ENCODE data around the gene PACSIN3. TPM values are rescaled to one million over a fixed set of nuclear protein-coding genes. Genes with fewer than 3 reads are reported as not detected.

The PACSIN3 gene
- total and polyA plus RNA-seq, 2 of the 13 experiments (the other 11 are each of a cell fraction or from before 2014, with no cell fraction given): 47.9 to 93.3 TPM

DNA sequence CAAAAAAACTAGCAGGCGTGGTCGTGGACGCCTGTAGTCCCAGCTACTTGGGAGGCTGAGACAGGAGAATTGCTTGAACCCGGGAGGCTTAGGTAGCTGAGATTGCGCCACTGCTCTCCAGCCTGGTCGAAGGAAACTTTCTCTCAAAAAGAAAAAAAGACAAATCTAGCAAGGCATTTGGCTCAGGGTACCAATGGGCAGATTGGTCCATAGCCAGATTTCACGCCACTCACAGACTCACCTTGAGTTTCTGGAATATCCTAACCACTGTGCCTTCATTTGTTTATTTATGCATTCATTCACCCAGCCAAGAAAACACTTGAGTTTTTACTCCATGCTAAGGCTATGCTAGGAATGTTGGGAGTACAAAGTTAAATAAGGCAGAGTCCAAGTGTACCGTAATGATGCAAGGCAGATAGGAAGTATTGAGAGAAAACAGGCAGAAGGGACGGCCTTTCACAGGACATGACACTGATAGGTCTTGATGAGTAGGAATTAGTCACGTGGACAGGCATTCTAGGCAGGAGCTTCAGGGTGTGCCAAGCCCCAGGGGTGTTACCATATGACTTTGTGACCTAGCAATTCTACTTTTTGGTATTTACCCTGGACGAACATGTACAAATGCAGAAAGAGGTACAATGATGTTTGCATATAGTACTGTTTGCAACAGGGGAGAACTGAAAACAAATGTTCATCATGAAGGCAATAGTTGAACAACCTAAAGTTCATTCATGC is 3.0 kb upstream of the PACSIN3 start (continued):
- no peak for TF ChIP-seq STAG1 (CRISPR knock-in tag; IDR thresholded peaks at IDR 0.05)
- TF ChIP-seq, protein P1, sequence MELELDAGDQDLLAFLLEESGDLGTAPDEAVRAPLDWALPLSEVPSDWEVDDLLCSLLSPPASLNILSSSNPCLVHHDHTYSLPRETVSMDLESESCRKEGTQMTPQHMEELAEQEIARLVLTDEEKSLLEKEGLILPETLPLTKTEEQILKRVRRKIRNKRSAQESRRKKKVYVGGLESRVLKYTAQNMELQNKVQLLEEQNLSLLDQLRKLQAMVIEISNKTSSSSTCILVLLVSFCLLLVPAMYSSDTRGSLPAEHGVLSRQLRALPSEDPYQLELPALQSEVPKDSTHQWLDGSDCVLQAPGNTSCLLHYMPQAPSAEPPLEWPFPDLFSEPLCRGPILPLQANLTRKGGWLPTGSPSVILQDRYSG (CRISPR knock-in tag; IDR thresholded peaks at IDR 0.05): no peak
- TF ChIP-seq ZBTB7A (CRISPR knock-in tag; IDR thresholded peaks at IDR 0.05): no peak
- no peak for TF ChIP-seq ZNF672 (CRISPR knock-in tag; IDR thresholded peaks at IDR 0.05)
- no peak for TF ChIP-seq ZNF143 (CRISPR knock-in tag; IDR thresholded peaks at IDR 0.05)
- TF ChIP-seq, protein P2, sequence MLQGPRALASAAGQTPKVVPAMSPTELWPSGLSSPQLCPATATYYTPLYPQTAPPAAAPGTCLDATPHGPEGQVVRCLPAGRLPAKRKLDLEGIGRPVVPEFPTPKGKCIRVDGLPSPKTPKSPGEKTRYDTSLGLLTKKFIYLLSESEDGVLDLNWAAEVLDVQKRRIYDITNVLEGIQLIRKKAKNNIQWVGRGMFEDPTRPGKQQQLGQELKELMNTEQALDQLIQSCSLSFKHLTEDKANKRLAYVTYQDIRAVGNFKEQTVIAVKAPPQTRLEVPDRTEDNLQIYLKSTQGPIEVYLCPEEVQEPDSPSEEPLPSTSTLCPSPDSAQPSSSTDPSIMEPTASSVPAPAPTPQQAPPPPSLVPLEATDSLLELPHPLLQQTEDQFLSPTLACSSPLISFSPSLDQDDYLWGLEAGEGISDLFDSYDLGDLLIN (CRISPR knock-in tag; IDR thresholded peaks at IDR 0.05; ENCODE audit: borderline replicate concordance): no peak
- TF ChIP-seq, protein P3, sequence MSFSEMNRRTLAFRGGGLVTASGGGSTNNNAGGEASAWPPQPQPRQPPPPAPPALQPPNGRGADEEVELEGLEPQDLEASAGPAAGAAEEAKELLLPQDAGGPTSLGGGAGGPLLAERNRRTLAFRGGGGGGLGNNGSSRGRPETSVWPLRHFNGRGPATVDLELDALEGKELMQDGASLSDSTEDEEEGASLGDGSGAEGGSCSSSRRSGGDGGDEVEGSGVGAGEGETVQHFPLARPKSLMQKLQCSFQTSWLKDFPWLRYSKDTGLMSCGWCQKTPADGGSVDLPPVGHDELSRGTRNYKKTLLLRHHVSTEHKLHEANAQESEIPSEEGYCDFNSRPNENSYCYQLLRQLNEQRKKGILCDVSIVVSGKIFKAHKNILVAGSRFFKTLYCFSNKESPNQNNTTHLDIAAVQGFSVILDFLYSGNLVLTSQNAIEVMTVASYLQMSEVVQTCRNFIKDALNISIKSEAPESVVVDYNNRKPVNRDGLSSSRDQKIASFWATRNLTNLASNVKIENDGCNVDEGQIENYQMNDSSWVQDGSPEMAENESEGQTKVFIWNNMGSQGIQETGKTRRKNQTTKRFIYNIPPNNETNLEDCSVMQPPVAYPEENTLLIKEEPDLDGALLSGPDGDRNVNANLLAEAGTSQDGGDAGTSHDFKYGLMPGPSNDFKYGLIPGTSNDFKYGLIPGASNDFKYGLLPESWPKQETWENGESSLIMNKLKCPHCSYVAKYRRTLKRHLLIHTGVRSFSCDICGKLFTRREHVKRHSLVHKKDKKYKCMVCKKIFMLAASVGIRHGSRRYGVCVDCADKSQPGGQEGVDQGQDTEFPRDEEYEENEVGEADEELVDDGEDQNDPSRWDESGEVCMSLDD (CRISPR knock-in tag; IDR thresholded peaks at IDR 0.05; ENCODE audit: borderline replicate concordance): no peak
- peak; percentile 58; the same call in 1 of the 2 replicates for TF ChIP-seq SIN3A (IDR thresholded peaks at IDR 0.05; ENCODE audit: borderline replicate concordance, low read depth, low read length)
- TF ChIP-seq ZNF775 (CRISPR knock-in tag; IDR thresholded peaks at IDR 0.05; ENCODE audit: borderline replicate concordance): no peak
- no peak for TF ChIP-seq TEAD2 (CRISPR knock-in tag; IDR thresholded peaks at IDR 0.05)
- no peak for TF ChIP-seq CTCF (CRISPR knock-in tag; IDR thresholded peaks at IDR 0.05)
- TF ChIP-seq, protein P4, sequence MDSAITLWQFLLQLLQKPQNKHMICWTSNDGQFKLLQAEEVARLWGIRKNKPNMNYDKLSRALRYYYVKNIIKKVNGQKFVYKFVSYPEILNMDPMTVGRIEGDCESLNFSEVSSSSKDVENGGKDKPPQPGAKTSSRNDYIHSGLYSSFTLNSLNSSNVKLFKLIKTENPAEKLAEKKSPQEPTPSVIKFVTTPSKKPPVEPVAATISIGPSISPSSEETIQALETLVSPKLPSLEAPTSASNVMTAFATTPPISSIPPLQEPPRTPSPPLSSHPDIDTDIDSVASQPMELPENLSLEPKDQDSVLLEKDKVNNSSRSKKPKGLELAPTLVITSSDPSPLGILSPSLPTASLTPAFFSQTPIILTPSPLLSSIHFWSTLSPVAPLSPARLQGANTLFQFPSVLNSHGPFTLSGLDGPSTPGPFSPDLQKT (CRISPR knock-in tag; IDR thresholded peaks at IDR 0.05; ENCODE audit: borderline replicate concordance): no peak
- TF ChIP-seq, protein P5, sequence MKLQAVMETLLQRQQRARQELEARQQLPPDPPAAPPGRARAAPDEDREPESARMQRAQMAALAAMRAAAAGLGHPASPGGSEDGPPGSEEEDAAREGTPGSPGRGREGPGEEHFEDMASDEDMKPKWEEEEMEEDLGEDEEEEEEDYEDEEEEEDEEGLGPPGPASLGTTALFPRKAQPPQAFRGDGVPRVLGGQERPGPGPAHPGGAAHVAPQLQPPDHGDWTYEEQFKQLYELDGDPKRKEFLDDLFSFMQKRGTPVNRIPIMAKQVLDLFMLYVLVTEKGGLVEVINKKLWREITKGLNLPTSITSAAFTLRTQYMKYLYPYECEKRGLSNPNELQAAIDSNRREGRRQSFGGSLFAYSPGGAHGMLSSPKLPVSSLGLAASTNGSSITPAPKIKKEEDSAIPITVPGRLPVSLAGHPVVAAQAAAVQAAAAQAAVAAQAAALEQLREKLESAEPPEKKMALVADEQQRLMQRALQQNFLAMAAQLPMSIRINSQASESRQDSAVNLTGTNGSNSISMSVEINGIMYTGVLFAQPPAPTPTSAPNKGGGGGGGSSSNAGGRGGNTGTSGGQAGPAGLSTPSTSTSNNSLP (IDR thresholded peaks at IDR 0.05; ENCODE audit: low read depth, low read length): peak; percentile 90
- 0 out of 2 replicates have a peak, but pooled peaks have one; percentile 25 for TF ChIP-seq ZMAT3 (CRISPR knock-in tag; conservative IDR thresholded peaks at IDR 0.05)
- no peak for TF ChIP-seq ZNF44 (CRISPR knock-in tag; IDR thresholded peaks at IDR 0.05)
- no peak for TF ChIP-seq ZNF616 (CRISPR knock-in tag; IDR thresholded peaks at IDR 0.05; ENCODE audit: low read depth)
- TF ChIP-seq ELF3 (CRISPR knock-in tag; IDR thresholded peaks at IDR 0.05): peak; percentile 86
- TF ChIP-seq ZNF816 (CRISPR knock-in tag; IDR thresholded peaks at IDR 0.05; ENCODE audit: borderline replicate concordance): no peak
- TF ChIP-seq ZNF12 (CRISPR knock-in tag; IDR thresholded peaks at IDR 0.05): peak; percentile 63; the same call in 1 of the 2 replicates
